ENCODE measurements around the gene TNFRSF19. TPM values are rescaled to one million over a fixed set of nuclear protein-coding genes. Genes with fewer than 3 reads are reported as not detected.

Gene TNFRSF19
- polyA plus RNA-seq, 3 donors: 0.73 to 2.1 (median 1.4) TPM

- WGBS, 3 donors: 90 to 93% (median 92%) methylated on average over 4 of the region's 4 CpGs
Observed at GRCh38 chr13:23642110-23642509, 71.9 kb downstream of the TNFRSF19 start.

GRCh38 chr13:23643338-23644125 is 73.3 kb downstream of the TNFRSF19 start:
- no peak overlapping the region for H3K27ac ChIP-seq (ENCODE audit: low read depth, low read length)
- WGBS, 3 donors: 66 to 83% (median 73%) methylated on average over 4 of the region's 4 CpGs

More at GRCh38 chr13:23642110-23642509, 71.9 kb downstream of the TNFRSF19 start:
- no peak overlapping the region for H3K27ac ChIP-seq (ENCODE audit: low read depth, low read length)

GRCh38 chr13:23644126-23644419 is 73.9 kb downstream of the TNFRSF19 start:
- WGBS, 3 donors: 48 to 69% (median 51%) methylated on average over 2 of the region's 2 CpGs
- no peak overlapping the region for H3K27ac ChIP-seq (ENCODE audit: low read depth, low read length)

GRCh38 chr13:23644527-23645138 is 74.4 kb downstream of the TNFRSF19 start:
- WGBS, 3 donors: 78 to 83% (median 81%) methylated on average over 5 of the region's 5 CpGs
- H3K27ac ChIP-seq (ENCODE audit: low read depth, low read length): no peak overlapping the region

GRCh38 chr13:23645851-23646250 is 75.6 kb downstream of the TNFRSF19 start:
- H3K27ac ChIP-seq (ENCODE audit: low read depth, low read length): no peak overlapping the region
- 95 to 98% (median 96%) methylated on average over 5 of the region's 5 CpGs for WGBS, 3 donors

- no peak overlapping the region for H3K27ac ChIP-seq (ENCODE audit: low read depth, low read length)
- 83 to 91% (median 91%) methylated on average over 1 of the region's 1 CpG for WGBS, 3 donors
Observed at GRCh38 chr13:23651439-23651838, 81.2 kb downstream of the TNFRSF19 start.

- H3K27ac ChIP-seq (ENCODE audit: low read depth, low read length): no peak overlapping the region
- WGBS, 3 donors: 81 to 94% (median 89%) methylated on average over 2 of the region's 2 CpGs
Observed at GRCh38 chr13:23651887-23652286, 81.7 kb downstream of the TNFRSF19 start.

- no peak overlapping the region for H3K27ac ChIP-seq (ENCODE audit: low read depth, low read length)
- WGBS, 3 donors: 80 to 85% (median 81%) methylated on average over 10 of the region's 10 CpGs
Observed at GRCh38 chr13:23652909-23653726, 82.9 kb downstream of the TNFRSF19 start.

- no peak overlapping the region for H3K27ac ChIP-seq (ENCODE audit: low read depth, low read length)
- WGBS, 3 donors: 72 to 75% (median 73%) methylated on average over 11 of the region's 11 CpGs
Observed at GRCh38 chr13:23654111-23655110, 84.2 kb downstream of the TNFRSF19 start.

GRCh38 chr13:23655321-23655720 is 85.1 kb downstream of the TNFRSF19 start:
- 91 to 95% (median 91%) methylated on average over 3 of the region's 3 CpGs for WGBS, 3 donors
- no peak overlapping the region for H3K27ac ChIP-seq (ENCODE audit: low read depth, low read length)

- WGBS, 3 donors: 29 to 43% (median 35%) methylated on average over 4 of the region's 4 CpGs
- H3K27ac ChIP-seq (ENCODE audit: low read depth, low read length): no peak overlapping the region
Observed at GRCh38 chr13:23656637-23657371, 86.6 kb downstream of the TNFRSF19 start.

GRCh38 chr13:23658929-23659541 is 88.8 kb downstream of the TNFRSF19 start:
- H3K27ac ChIP-seq (ENCODE audit: low read depth, low read length): no peak overlapping the region
- WGBS, 3 donors: 71 to 76% (median 71%) methylated on average over 15 of the region's 15 CpGs

- WGBS, 3 donors: 89 to 95% (median 93%) methylated on average over 9 of the region's 9 CpGs
- H3K27ac ChIP-seq (ENCODE audit: low read depth, low read length): no peak overlapping the region
Observed at GRCh38 chr13:23660249-23660648, 90.0 kb downstream of the TNFRSF19 start.

- no peak overlapping the region for H3K27ac ChIP-seq (ENCODE audit: low read depth, low read length)
- 90 to 94% (median 91%) methylated on average over 8 of the region's 8 CpGs for WGBS, 3 donors
Observed at GRCh38 chr13:23666582-23666981, 96.4 kb downstream of the TNFRSF19 start.

GRCh38 chr13:23667750-23668149 is 97.5 kb downstream of the TNFRSF19 start:
- no peak overlapping the region for H3K27ac ChIP-seq (ENCODE audit: low read depth, low read length)
- 94 to 96% (median 96%) methylated on average over 6 of the region's 6 CpGs for WGBS, 3 donors

GRCh38 chr13:23668562-23668961 is 98.3 kb downstream of the TNFRSF19 start:
- WGBS, 3 donors: 77 to 93% (median 81%) methylated on average over 9 of the region's 9 CpGs
- no peak overlapping the region for H3K27ac ChIP-seq (ENCODE audit: low read depth, low read length)

- H3K27ac ChIP-seq (ENCODE audit: low read depth, low read length): no peak overlapping the region
- WGBS, 3 donors: 79 to 86% (median 82%) methylated on average over 7 of the region's 7 CpGs
Observed at GRCh38 chr13:23670793-23671192, 100.6 kb downstream of the TNFRSF19 start.
